LNCaP clone FGC (cell line): ENCODE measurements around the gene OR2L8.

ENCODE experiments used
- DNase-seq: peaks from one replicate; pipeline ENCODE4 v3.0.0-alpha.2; 2011; ENCODE audit warnings: low read depth
- H3K4me3 ChIP-seq: 2 replicates; pipeline ENCODE4 v1.5.1; 2011; ENCODE audit warnings: mild to moderate bottlenecking, low read depth, low read length, control low read depth
- TF ChIP-seq, protein P1 (sequence below): IDR thresholded peaks from 2 replicates; pipeline ENCODE4 v1.5.1; 2012; ENCODE audit warnings: mild to moderate bottlenecking; ENCODE audit not compliant: control insufficient read depth, insufficient read depth; ENCODE audit errors: extremely low read depth

The OR2L8 gene

DNA sequence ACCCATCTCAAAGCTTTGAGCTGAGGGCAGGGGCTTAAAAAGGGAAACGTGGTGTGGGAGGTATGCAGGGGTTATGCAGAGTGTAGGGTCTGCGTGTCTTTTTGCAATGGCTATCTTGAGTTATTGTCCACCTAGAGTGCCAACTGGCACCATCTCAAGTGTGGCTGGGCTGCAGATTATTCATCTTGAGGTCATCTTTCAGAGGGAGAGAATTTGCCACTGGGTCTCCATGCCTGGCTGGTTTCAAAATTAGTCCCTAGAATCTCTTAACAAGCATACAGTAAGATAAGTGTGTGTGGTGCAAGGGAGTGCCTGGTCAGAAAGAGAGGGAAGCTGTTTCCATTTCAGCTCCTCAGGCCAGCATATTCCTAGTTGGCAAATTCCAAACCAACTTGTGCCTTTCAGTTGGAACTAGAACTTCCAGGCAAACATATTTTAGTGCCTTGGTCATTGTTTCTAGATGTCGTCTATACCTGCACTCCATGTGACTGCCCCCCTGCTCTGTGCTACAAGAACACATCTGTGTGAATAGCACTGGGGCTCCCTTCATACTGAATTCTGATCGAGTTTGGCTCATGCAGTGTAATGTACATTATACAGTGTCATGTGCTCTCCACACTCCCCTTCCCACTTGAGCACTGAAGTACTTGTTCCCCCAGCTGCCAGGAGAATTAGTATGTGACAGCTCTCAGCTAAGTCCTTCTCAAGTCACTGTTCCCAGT, 33.6 kb upstream of the OR2L8 start:
- no peak overlapping the region for H3K4me3 ChIP-seq
- DNase-seq = no peak

GRCh38 chr1:247919952-247920351, 28.7 kb upstream of the OR2L8 start, which contains the start of gene OR2T8:
OR2T8 (plus strand) TSS chr1:247920252; CDS start chr1:247921018, 766 bp downstream.
- H3K4me3 ChIP-seq = no peak within 1 kb of the TSS
- TF ChIP-seq, protein P1, sequence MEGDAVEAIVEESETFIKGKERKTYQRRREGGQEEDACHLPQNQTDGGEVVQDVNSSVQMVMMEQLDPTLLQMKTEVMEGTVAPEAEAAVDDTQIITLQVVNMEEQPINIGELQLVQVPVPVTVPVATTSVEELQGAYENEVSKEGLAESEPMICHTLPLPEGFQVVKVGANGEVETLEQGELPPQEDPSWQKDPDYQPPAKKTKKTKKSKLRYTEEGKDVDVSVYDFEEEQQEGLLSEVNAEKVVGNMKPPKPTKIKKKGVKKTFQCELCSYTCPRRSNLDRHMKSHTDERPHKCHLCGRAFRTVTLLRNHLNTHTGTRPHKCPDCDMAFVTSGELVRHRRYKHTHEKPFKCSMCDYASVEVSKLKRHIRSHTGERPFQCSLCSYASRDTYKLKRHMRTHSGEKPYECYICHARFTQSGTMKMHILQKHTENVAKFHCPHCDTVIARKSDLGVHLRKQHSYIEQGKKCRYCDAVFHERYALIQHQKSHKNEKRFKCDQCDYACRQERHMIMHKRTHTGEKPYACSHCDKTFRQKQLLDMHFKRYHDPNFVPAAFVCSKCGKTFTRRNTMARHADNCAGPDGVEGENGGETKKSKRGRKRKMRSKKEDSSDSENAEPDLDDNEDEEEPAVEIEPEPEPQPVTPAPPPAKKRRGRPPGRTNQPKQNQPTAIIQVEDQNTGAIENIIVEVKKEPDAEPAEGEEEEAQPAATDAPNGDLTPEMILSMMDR = no peak

More for the DNA sequence above, 33.6 kb upstream of the OR2L8 start:
- TF ChIP-seq, protein P1 = no peak

GRCh38 chr1:247923941-247924340, 24.7 kb upstream of the OR2L8 start:
- TF ChIP-seq, protein P1 = no peak
- no peak for DNase-seq
- no peak overlapping the region for H3K4me3 ChIP-seq

More at GRCh38 chr1:247919952-247920351, 28.7 kb upstream of the OR2L8 start, which contains the start of gene OR2T8:
- no peak for DNase-seq

GRCh38 chr1:247924868-247925267, 23.8 kb upstream of the OR2L8 start, which contains the start of gene OR2AJ1:
OR2AJ1 (plus strand) TSS chr1:247924889; CDS start chr1:247933769, 8,880 bp downstream.
- TF ChIP-seq, protein P1 = no peak
- H3K4me3 ChIP-seq = no peak within 1 kb of the TSS
- no peak for DNase-seq

GRCh38 chr1:247933989-247934388, 14.7 kb upstream of the OR2L8 start:
- H3K4me3 ChIP-seq = no peak overlapping the region
- TF ChIP-seq, protein P1 = no peak
- no peak for DNase-seq

DNA sequence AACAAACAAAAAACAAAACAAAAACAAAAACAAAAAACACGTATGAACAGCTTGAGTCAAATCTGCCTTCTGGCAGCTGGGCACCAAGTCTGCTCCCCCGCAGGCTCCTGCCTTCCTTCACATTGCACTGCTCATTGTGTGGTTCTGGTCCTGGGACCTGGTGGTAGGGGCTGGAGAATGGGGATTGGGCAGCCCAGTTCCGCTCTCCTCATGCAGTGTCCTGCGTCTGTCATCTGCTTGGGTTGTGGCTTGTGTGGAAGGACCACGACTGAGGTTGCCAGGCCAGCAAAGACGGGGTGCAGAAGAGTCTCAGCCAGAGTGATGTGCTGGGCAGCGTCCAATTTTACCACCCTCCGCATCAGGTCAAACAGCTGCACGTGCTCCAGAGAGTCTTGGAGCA, 12.9 kb upstream of the OR2L8 start:
- TF ChIP-seq, protein P1 = no peak
- no peak for DNase-seq
- no peak overlapping the region for H3K4me3 ChIP-seq
